GM12891 (cell line): ENCODE results near the gene MME.

Experiments
- POLR2A ChIP-seq: IDR thresholded peaks from 2 replicates; pipeline ENCODE4 v1.6.1; 2011; ENCODE audit warnings: low read depth, low read length, control low read depth
- TAF1 ChIP-seq: IDR thresholded peaks from 2 replicates; pipeline ENCODE4 v1.6.1; 2011; ENCODE audit warnings: low read depth, low read length, control low read depth

GRCh38 chr3:155179966-155180757 lies 100.0 kb downstream of the MME start:
- no peak for TF ChIP-seq POLR2A
- TF ChIP-seq TAF1: no peak
